ENCODE measurements around the gene PALM. TPM values are rescaled to one million over a fixed set of nuclear protein-coding genes. Genes with fewer than 3 reads are reported as not detected.

Gene PALM
- total RNA-seq, 2 experiments from 2014 or later, result 1.2 TPM; not detected in 1

DNA sequence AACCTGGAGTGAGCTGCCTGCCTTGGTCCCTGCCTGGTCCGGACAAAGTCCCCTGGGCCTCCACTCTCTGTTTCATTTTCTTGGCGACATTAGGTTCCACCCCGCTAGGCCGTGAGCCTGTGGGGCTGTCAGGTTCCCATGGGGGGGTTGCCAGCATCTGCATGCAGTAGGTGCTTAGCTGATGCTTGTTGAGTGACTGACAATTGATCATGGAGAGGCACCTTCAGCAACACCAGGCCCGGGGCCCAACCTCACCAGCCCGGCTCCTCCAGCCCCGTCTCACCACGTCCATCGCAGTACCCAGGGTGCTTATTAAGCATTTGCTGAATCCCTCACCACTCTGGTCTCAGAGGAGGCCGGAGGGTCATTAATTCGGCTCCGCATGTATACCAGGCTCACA is 55.6 kb downstream of the PALM start:
- Histone ChIP-seq H4K20me1 (ENCODE audit: insufficient read depth, low read length) (no peaks in the 10 kb centered on the region), H3K36me3 (ENCODE audit: insufficient read depth, low read length) (no peaks in the 10 kb centered on the region), H3K4me3 (ENCODE audit: low read depth, low read length, poor library complexity, severe bottlenecking) (no peak overlapping the region), H2AFZ (ENCODE audit: low read length) (no peak overlapping the region), H3K27ac (ENCODE audit: low read depth, low read length, poor library complexity, severe bottlenecking) (no peak overlapping the region), H3K4me2 (ENCODE audit: low read length) (no peak overlapping the region), H3K4me1 (ENCODE audit: insufficient read depth, low read length, poor library complexity, severe bottlenecking) (no peaks in the 10 kb centered on the region), H3K9me3 (ENCODE audit: low read length) (no peaks in the 10 kb centered on the region), H3K9me2 (ENCODE audit: insufficient read depth, low read length) (no peaks in the 10 kb centered on the region), H3K79me2 (ENCODE audit: insufficient read depth, low read depth, low read length) (no peaks in the 10 kb centered on the region)
- POLR2A ChIA-PET, result no interaction called here
- intact Hi-C loops (cut with micrococcal nuclease; ENCODE audit: unreplicated experiment), result no loop called here
- DNase-seq (ENCODE audit: low spot score), result no peak
- BruUV-seq (replicated peaks), result no TSS peak
- CTCF ChIA-PET (ENCODE audit: unreplicated experiment), result no interaction called here
- TF ChIP-seq EZH2phosphoT487 (IDR thresholded peaks at IDR 0.05; ENCODE audit: borderline replicate concordance, low read depth, low read length) (no peak), CTCF (conservative IDR thresholded peaks at IDR 0.05; ENCODE audit: low read length) (no peak)

DNA sequence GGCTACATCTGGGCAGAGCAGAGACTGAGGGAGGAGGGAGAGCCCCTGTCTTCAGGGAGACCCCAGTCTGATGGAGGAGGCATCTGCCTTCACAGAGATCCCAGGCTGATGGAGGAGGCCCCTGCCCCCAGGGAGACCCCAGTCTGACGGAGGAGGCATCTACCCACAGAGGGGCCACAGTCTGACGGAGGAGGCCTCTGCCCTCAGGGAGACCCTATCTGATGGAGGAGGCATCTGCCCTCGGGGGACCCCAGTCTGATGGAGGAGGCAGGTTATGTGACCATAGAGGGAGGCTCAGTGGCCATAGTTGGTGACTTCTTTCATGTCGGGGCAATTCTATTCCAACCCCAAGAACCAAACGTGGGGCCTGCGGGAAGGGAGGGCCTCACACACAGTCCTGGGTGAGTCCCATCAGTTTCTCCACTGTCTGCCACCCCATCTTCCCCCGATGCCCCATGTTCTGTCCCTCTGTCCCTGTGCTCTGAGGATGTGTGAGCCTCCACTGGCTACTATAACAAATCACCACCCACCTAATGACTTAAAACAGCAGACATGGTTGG is 56.5 kb downstream of the PALM start:
- Histone ChIP-seq H3K27ac (ENCODE audit: low read depth, low read length, poor library complexity, severe bottlenecking) (no peak overlapping the region), H3K9me2 (ENCODE audit: insufficient read depth, low read length) (no peaks in the 10 kb centered on the region), H3K4me1 (ENCODE audit: insufficient read depth, low read length, poor library complexity, severe bottlenecking) (no peaks in the 10 kb centered on the region), H2AFZ (ENCODE audit: low read length) (no peak overlapping the region), H3K4me2 (ENCODE audit: low read length) (no peak overlapping the region), H3K79me2 (ENCODE audit: insufficient read depth, low read depth, low read length) (no peaks in the 10 kb centered on the region), H3K4me3 (ENCODE audit: low read depth, low read length, poor library complexity, severe bottlenecking) (no peak overlapping the region), H3K9me3 (ENCODE audit: low read length) (no peaks in the 10 kb centered on the region), H3K36me3 (ENCODE audit: insufficient read depth, low read length) (no peaks in the 10 kb centered on the region), H4K20me1 (ENCODE audit: insufficient read depth, low read length) (no peaks in the 10 kb centered on the region)
- ChIA-PET POLR2A (no interaction called here), CTCF (ENCODE audit: unreplicated experiment) (no interaction called here)
- BruUV-seq (replicated peaks), result no TSS peak
- no peak for TF ChIP-seq CTCF (conservative IDR thresholded peaks at IDR 0.05; ENCODE audit: low read length)
- no peak for TF ChIP-seq EZH2phosphoT487 (IDR thresholded peaks at IDR 0.05; ENCODE audit: borderline replicate concordance, low read depth, low read length)
- intact Hi-C loops (cut with micrococcal nuclease; ENCODE audit: unreplicated experiment), result no loop called here
- no peak for DNase-seq (ENCODE audit: low spot score)

- TF ChIP-seq EZH2phosphoT487 (IDR thresholded peaks at IDR 0.05; ENCODE audit: borderline replicate concordance, low read depth, low read length), result no peak
- intact Hi-C loops (cut with micrococcal nuclease; ENCODE audit: unreplicated experiment), result no loop called here
- no peaks in the 10 kb centered on the region for H3K4me1 ChIP-seq (ENCODE audit: insufficient read depth, low read length, poor library complexity, severe bottlenecking)
- no peaks in the 10 kb centered on the region for H3K9me3 ChIP-seq (ENCODE audit: low read length)
- H3K4me2 ChIP-seq (ENCODE audit: low read length), result no peak overlapping the region
- no peak overlapping the region for H2AFZ ChIP-seq (ENCODE audit: low read length)
- H3K4me3 ChIP-seq (ENCODE audit: low read depth, low read length, poor library complexity, severe bottlenecking), result no peak overlapping the region
- no peak for DNase-seq (ENCODE audit: low spot score)
- ChIA-PET CTCF (ENCODE audit: unreplicated experiment) (no interaction called here), POLR2A (no interaction called here)
- BruUV-seq (replicated peaks), result no TSS peak
- H3K9me2 ChIP-seq (ENCODE audit: insufficient read depth, low read length), result no peaks in the 10 kb centered on the region
- H4K20me1 ChIP-seq (ENCODE audit: insufficient read depth, low read length), result no peaks in the 10 kb centered on the region
- H3K36me3 ChIP-seq (ENCODE audit: insufficient read depth, low read length), result no peaks in the 10 kb centered on the region
- H3K27ac ChIP-seq (ENCODE audit: low read depth, low read length, poor library complexity, severe bottlenecking), result no peak overlapping the region
- H3K79me2 ChIP-seq (ENCODE audit: insufficient read depth, low read depth, low read length), result no peaks in the 10 kb centered on the region
Measured at GRCh38 chr19:768424-768823, 59.7 kb downstream of the PALM start.
